ENCODE measurements around the gene MMD2. TPM values are rescaled to one million over a fixed set of nuclear protein-coding genes. Genes with fewer than 3 reads are reported as not detected.

The MMD2 gene
- total RNA-seq (2021) (0.09 TPM in 1 of 3 replicates, not detected in the others), Bru-seq, nascent RNA (percentile 12 among the genes with signal in this experiment)
- long read RNA-seq, experiment 1, partial matches to known transcripts, result 0 of 1 reads
- long read RNA-seq, experiment 1, other reads (novel, unspliced or antisense), result 1 of 1 reads
- long read RNA-seq, experiment 2, partial matches to known transcripts, result 0 of 1 reads
- long read RNA-seq, experiment 2, other reads (novel, unspliced or antisense), result 1 of 1 reads
- long read RNA-seq, experiment 3, result 0 reads

DNA sequence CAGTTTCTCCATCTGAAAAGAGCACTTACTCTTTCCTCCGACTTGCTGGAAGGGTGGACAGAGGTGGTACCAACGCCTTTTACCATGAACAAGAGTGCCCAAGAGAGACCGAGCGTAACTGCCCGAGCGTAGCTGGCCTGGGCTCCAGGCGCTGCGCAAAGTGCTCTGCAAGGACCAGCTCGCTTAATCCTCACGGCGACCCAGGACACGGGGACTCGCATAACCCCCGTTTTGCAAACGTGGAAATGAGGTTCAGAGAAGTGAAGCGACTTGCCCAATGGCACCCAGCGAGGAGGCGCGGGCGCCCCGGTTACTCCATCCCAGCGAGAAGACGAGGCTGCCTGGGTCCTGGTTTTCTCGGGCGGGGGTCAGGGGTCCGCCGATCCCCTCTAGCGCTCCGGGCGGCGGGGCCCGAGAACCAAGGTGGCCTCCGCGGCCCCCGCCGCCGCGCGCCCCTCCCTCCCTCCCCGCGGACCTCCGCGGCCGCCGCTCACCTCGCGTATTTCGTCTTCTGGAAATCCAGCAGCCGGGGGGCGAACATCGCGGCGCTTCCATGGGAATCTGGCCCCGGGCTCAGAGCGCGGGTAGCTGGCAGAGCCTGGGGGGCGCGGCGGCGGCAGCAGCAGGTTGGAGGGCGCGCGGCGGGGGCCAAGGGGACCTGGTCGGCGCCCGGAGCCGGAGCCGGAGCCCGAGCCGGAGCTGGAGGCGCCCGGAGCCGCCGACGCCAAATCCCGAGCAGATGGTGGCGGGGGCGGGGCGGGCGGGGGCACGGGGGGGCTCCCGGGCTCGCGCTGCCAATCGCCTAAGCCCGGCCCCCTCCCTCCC is at the start of gene MMD2:
MMD2 (minus strand) TSS at position 711 of the 825 bp plus-strand sequence; CDS start at position 541, 170 bp downstream.
- no peak within 1 kb of the TSS for H3K27ac Mint-ChIP-seq
- H3K27me3 Mint-ChIP-seq (ENCODE audit: low read depth), result peaks cover 40% of the 10 kb centered on the region
- ChIA-PET POLR2A (interaction anchor here (0.5 kb wide), 1 partner anchor 48 kb away, joined by 3 read pairs; no protein-coding TSS in a partner anchor), CTCF (interaction anchor here (1.0 to 3.8 kb wide), 5 partner anchors 15 to 167 kb away, joined by 5 to 25 read pairs (median 7); partner anchors contain the start of gene RADIL)
- ATAC-seq (peak; percentile 51), DNase-seq (ENCODE audit: low spot score) (peak; percentile 55)
- H3K9me3 Mint-ChIP-seq, result peaks cover 6% of the 10 kb centered on the region; the same call in 1 of the 2 replicates
- 0 out of 2 replicates have a peak, but pooled peaks have one; percentile 24 for TF ChIP-seq GTF2I (CRISPR knock-in tag; conservative IDR thresholded peaks at IDR 0.05)
- no peak for TF ChIP-seq JAZF1 (CRISPR knock-in tag; IDR thresholded peaks at IDR 0.05)
- H3K36me3 Mint-ChIP-seq, result no peaks in the 10 kb centered on the region
- H3K4me1 Mint-ChIP-seq, result peaks cover 4% of the 10 kb centered on the region
- peak within 1 kb of the TSS; percentile 85 for H3K4me3 Mint-ChIP-seq

- DNase-seq (ENCODE audit: low spot score), result no peak
- peaks cover 17% of the 10 kb centered on the region for H3K36me3 Mint-ChIP-seq
- H3K4me1 Mint-ChIP-seq, result peaks cover 4% of the 10 kb centered on the region; the same call in 1 of the 2 replicates
- ChIA-PET POLR2A (no interaction called here), CTCF (interaction anchor here (0.6 to 3.2 kb wide), 2 partner anchors 31 to 213 kb away, joined by 3 to 8 read pairs; no protein-coding TSS in a partner anchor)
- H3K27ac Mint-ChIP-seq, result no peak overlapping the region
- no peak for ATAC-seq
- no peaks in the 10 kb centered on the region for H3K27me3 Mint-ChIP-seq (ENCODE audit: low read depth)
- H3K9me3 Mint-ChIP-seq, result peaks cover 6% of the 10 kb centered on the region
- H3K4me3 Mint-ChIP-seq, result no peak overlapping the region
- TF ChIP-seq CREM (CRISPR knock-in tag; IDR thresholded peaks at IDR 0.05) (no peak), GRHL2 (CRISPR knock-in tag; IDR thresholded peaks at IDR 0.05; ENCODE audit: insufficient replicate concordance, severe bottlenecking) (no peak), FOXJ3 (CRISPR knock-in tag; IDR thresholded peaks at IDR 0.05; ENCODE audit: borderline replicate concordance) (no peak), NFATC4 (CRISPR knock-in tag; IDR thresholded peaks at IDR 0.05) (no peak), SP1 (CRISPR knock-in tag; conservative IDR thresholded peaks at IDR 0.05) (no peak), FOXP4 (CRISPR knock-in tag; IDR thresholded peaks at IDR 0.05) (no peak)
- TF ChIP-seq, protein P1, sequence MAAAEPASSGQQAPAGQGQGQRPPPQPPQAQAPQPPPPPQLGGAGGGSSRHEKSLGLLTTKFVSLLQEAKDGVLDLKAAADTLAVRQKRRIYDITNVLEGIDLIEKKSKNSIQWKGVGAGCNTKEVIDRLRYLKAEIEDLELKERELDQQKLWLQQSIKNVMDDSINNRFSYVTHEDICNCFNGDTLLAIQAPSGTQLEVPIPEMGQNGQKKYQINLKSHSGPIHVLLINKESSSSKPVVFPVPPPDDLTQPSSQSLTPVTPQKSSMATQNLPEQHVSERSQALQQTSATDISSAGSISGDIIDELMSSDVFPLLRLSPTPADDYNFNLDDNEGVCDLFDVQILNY (CRISPR knock-in tag; IDR thresholded peaks at IDR 0.05), result no peak
- TF ChIP-seq, protein P2, sequence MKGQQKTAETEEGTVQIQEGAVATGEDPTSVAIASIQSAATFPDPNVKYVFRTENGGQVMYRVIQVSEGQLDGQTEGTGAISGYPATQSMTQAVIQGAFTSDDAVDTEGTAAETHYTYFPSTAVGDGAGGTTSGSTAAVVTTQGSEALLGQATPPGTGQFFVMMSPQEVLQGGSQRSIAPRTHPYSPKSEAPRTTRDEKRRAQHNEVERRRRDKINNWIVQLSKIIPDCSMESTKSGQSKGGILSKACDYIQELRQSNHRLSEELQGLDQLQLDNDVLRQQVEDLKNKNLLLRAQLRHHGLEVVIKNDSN (CRISPR knock-in tag; IDR thresholded peaks at IDR 0.05), result peak; percentile 29; the same call in 1 of the 2 replicates
Measured at GRCh38 chr7:5005066-5005465, 46.1 kb upstream of the MMD2 start.

GRCh38 chr7:5001911-5002310 is 42.9 kb upstream of the MMD2 start:
- ChIA-PET CTCF (no interaction called here), POLR2A (no interaction called here)
- DNase-seq (ENCODE audit: low spot score), result no peak
- Mint-ChIP-seq H3K9me3 (no peaks in the 10 kb centered on the region), H3K27me3 (ENCODE audit: low read depth) (no peaks in the 10 kb centered on the region), H3K36me3 (peaks cover 24% of the 10 kb centered on the region), H3K4me1 (peaks cover 4% of the 10 kb centered on the region; the same call in 1 of the 2 replicates), H3K27ac (no peak overlapping the region), H3K4me3 (no peak overlapping the region)
- TF ChIP-seq, protein P3, sequence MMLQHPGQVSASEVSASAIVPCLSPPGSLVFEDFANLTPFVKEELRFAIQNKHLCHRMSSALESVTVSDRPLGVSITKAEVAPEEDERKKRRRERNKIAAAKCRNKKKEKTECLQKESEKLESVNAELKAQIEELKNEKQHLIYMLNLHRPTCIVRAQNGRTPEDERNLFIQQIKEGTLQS (CRISPR knock-in tag; conservative IDR thresholded peaks at IDR 0.05), result no peak
- no peak for TF ChIP-seq IRF1 (CRISPR knock-in tag; IDR thresholded peaks at IDR 0.05)
- no peak for TF ChIP-seq CBFB (CRISPR knock-in tag; IDR thresholded peaks at IDR 0.05; ENCODE audit: low read depth)
- TF ChIP-seq SMAD4 (CRISPR knock-in tag; IDR thresholded peaks at IDR 0.05), result no peak
- ATAC-seq, result no peak

Measured in WTC11 (cell line).